Measurements from ENCODE around the gene CHRNB2. TPM values are rescaled to one million over a fixed set of nuclear protein-coding genes. Genes with fewer than 3 reads are reported as not detected.
A peak's percentile ranks its signal among the peaks of the same experiment; 100 is the strongest.

The CHRNB2 gene
- total RNA-seq, 2 experiments from 2014 or later: not detected

DNA sequence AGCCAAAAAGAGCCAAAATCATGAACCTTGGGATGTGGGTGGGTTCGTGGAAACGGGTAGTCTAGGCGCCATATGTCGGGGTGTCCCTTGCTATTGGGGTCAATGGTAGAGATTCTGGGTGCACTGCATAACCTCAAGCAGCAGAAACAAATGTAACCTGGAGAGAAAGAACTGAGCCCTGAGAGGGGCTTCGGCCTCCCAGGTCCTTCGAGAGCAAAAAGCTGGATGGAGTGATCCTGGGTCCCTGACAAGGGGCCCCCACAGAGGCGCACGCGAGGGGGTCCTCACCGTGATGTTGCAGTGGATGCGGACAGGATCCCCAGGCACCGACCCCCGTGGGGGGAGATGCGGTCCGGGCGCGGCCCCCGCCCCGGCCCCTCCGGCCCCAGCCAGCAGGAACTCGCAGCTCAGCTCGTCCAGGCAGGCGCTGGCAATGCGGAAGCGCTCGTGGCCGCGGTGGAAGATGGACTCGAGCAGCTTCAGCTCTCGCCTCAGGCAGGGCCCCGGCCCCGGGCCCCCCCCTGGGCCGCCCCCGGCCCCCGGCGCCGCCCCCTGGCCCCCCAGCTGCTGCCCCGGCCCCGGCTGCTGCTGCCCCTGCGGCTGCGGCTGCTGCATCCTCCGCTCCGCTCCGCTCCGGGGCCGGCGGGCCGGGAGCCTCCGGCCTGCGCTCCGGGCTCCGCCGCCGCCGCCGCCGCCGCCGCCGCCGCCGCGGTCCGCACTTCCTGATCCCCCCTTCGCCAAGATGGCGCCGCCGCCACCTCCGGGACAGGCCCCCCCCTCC is 9.4 kb upstream of the CHRNB2 start, which contains the start of gene UBE2Q1:
Gene UBE2Q1, minus strand, starts transcription at position 724 of the 781 bp plus-strand sequence. Its CDS starts 109 bp downstream, at position 615.
- peaks cover 27% of the 10 kb centered on the region for H3K4me1 Mint-ChIP-seq
- no peaks in the 10 kb centered on the region for H3K9me3 Mint-ChIP-seq (ENCODE audit: low read depth)
- H3K4me3 Mint-ChIP-seq: peak within 1 kb of the TSS; percentile 86
- H3K36me3 Mint-ChIP-seq: peaks cover 29% of the 10 kb centered on the region
- H3K27ac Mint-ChIP-seq: peak within 1 kb of the TSS; percentile 88
- H3K27me3 Mint-ChIP-seq: no peaks in the 10 kb centered on the region
- CTCF ChIA-PET: interaction anchor here (0.7 to 4.2 kb wide), 4 partner anchors 12 to 527 kb away, joined by 3 to 19 read pairs (median 4); no protein-coding TSS in a partner anchor
- ATAC-seq (peak; percentile 13), DNase-seq (peak; percentile 70)

DNA sequence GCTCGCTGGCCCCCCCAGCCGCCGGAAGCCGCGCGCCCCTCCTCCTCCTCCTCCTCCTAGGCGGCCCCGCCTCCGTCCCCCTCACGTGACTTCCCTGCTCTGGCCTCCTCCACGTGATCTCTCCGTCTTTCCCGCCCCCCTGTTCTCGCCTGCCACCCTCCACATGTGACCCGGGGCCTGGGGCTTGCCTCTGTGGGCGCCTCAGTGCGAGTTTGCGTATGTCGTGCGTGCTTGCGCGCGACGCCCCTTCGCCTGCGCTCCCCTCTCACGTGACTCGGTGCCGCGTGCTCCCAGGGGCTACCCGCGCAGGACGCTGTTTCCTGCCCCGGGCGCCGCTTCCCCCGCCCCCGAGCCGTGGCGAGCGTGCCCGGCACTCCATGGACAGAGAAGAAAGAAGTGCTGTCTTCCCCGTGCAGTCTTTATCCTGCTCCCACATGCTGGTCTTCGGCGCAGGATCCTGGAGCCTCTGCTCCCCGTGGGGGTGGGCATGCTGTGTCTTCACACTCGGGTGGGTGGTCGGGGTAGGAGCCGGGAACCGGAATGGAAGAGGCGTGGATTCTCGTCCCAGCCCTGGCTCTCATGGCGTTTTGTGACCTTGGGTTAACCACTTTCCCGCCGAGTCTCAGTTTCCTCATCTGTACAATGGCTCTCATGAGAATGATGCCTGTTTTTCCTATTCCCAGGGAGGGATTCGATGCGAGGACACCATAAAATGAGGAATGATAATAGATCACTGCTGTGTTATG is 8.7 kb upstream of the CHRNB2 start:
- DNase-seq: peak; percentile 100
- no peaks in the 10 kb centered on the region for H3K27me3 Mint-ChIP-seq
- CTCF ChIA-PET: interaction anchor here (0.6 to 4.2 kb wide), 50 partner anchors 9 to 614 kb away, joined by 3 to 21 read pairs (median 4); partner anchors contain the start of genes ADAR, CHRNB2, EFNA3 and FLAD1
- no peaks in the 10 kb centered on the region for H3K9me3 Mint-ChIP-seq (ENCODE audit: low read depth)
- H3K4me1 Mint-ChIP-seq: peaks cover 27% of the 10 kb centered on the region
- peaks cover 22% of the 10 kb centered on the region for H3K36me3 Mint-ChIP-seq
- peak; percentile 91 for ATAC-seq
- peak overlapping the region; percentile 88 for H3K27ac Mint-ChIP-seq
- peak overlapping the region; percentile 83 for H3K4me3 Mint-ChIP-seq

DNA sequence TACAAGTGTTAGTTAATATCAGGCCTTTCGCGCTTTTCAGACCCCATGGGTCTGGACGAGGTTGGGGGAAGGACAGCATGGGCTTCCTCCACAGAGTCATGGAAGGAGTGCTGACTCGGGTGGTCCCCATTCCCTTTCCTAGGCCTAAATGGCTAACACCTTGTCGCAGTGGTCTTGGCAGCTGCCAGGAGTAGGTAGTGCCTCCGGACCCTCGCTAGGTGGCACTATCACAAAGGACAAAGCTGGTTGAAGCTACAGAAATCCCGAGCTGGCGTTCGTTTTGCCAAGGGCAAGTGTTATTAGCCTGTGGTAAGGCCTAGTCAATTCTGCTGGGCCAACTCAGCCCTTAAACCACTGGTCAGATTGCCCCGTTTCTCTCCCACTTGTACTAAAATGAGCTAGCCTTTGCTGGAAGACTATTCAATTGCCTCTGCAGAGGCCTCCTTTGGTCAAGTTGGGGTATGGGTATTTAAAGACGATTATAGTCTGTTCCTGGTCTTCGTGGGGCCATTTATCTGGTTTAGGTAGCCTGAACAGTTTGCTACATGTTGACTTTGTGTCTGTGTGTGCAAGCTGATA is 8.0 kb upstream of the CHRNB2 start:
- H3K9me3 Mint-ChIP-seq (ENCODE audit: low read depth): no peaks in the 10 kb centered on the region
- no peaks in the 10 kb centered on the region for H3K27me3 Mint-ChIP-seq
- H3K27ac Mint-ChIP-seq: peak overlapping the region; percentile 88
- peaks cover 27% of the 10 kb centered on the region for H3K4me1 Mint-ChIP-seq
- H3K36me3 Mint-ChIP-seq: peaks cover 17% of the 10 kb centered on the region
- DNase-seq: peak; percentile 90
- peak; percentile 43 for ATAC-seq
- peak overlapping the region; percentile 83 for H3K4me3 Mint-ChIP-seq
- CTCF ChIA-PET: interaction anchor here (0.6 to 2.3 kb wide), 63 partner anchors 8 to 634 kb away, joined by 3 to 21 read pairs (median 4); partner anchors contain the start of genes ADAR, CHRNB2, EFNA3 and FLAD1

DNA sequence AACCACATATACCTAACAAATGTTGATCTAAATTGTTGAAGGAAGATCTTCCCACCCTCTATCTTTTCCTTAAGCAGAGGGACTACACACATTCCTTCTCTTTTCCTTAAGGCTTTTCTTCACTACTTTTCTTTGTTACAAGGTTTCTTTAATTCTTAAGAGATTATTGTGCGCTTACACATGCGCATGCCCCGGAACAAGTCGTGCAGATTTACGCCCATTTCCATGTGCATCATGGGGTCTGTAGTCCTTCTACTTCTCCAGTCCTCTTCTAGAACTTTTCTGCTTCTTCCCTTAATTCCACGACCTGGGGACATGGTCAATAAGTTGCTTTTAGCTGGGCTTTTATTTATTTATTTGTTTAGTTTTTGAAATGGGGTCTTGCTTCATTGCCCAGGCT is 1.7 kb upstream of the CHRNB2 start:
- no peak for ATAC-seq
- Mint-ChIP-seq H3K27ac (no peak overlapping the region), H3K27me3 (peaks cover 39% of the 10 kb centered on the region), H3K36me3 (no peaks in the 10 kb centered on the region), H3K9me3 (ENCODE audit: low read depth) (no peaks in the 10 kb centered on the region), H3K4me3 (no peak overlapping the region), H3K4me1 (peaks cover 5% of the 10 kb centered on the region)
- CTCF ChIA-PET: interaction anchor here (1.2 kb wide), 1 partner anchor 226 kb away, joined by 3 read pairs; no protein-coding TSS in a partner anchor
- DNase-seq: no peak

DNA sequence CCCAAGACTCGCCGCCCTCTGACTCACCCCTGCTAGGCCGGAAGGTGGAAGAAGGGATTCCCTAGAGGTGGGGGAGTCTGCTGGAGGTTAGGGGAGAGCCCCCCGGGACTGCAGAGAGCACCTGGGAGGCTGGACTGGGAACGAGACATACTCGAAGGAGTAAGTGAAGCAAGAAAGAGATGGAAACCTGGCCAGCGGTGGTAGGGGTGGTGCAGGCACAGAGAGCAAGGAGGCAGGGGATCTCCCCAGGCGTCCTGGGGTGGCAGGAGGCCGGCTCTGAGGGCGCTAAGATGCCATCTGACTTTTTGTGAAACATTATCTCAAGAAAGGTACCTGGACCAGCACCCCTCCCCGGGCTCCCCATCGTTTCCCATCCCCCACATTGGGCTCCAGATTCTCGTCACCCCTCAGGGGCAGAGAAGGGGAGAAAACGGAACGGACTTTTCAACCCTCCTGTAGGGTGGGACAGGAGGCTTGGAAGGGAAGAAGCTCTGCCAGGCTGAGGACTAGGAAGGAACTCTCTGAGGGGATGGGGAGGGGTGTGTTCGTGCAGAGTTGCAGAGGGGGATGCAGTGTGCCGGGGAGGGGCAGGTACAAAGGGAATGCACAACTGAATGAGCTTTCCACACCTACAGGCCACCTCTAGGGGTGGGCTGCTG is 708 bp downstream of the CHRNB2 start:
- CTCF ChIA-PET: interaction anchor here (0.7 to 3.0 kb wide), 3 partner anchors 9 to 88 kb away, joined by 3 to 13 read pairs (median 3); no protein-coding TSS in a partner anchor
- H3K4me1 Mint-ChIP-seq: peaks cover 7% of the 10 kb centered on the region
- no peak overlapping the region for H3K27ac Mint-ChIP-seq
- H3K4me3 Mint-ChIP-seq: no peak overlapping the region
- H3K27me3 Mint-ChIP-seq: peaks cover 39% of the 10 kb centered on the region
- no peaks in the 10 kb centered on the region for H3K9me3 Mint-ChIP-seq (ENCODE audit: low read depth)
- no peaks in the 10 kb centered on the region for H3K36me3 Mint-ChIP-seq
- peak; percentile 7 for ATAC-seq
- DNase-seq: no peak

DNA sequence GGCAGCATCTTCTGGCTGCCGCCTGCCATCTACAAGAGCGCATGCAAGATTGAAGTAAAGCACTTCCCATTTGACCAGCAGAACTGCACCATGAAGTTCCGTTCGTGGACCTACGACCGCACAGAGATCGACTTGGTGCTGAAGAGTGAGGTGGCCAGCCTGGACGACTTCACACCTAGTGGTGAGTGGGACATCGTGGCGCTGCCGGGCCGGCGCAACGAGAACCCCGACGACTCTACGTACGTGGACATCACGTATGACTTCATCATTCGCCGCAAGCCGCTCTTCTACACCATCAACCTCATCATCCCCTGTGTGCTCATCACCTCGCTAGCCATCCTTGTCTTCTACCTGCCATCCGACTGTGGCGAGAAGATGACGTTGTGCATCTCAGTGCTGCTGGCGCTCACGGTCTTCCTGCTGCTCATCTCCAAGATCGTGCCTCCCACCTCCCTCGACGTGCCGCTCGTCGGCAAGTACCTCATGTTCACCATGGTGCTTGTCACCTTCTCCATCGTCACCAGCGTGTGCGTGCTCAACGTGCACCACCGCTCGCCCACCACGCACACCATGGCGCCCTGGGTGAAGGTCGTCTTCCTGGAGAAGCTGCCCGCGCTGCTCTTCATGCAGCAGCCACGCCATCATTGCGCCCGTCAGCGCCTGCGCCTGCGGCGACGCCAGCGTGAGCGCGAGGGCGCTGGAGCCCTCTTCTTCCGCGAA is 3.8 kb downstream of the CHRNB2 start:
- Mint-ChIP-seq H3K36me3 (no peaks in the 10 kb centered on the region), H3K27ac (no peak overlapping the region), H3K27me3 (peaks cover 25% of the 10 kb centered on the region), H3K4me1 (peaks cover 8% of the 10 kb centered on the region), H3K4me3 (no peak overlapping the region), H3K9me3 (ENCODE audit: low read depth) (no peaks in the 10 kb centered on the region)
- CTCF ChIA-PET: no interaction called here
- DNase-seq (no peak), ATAC-seq (no peak)

DNA sequence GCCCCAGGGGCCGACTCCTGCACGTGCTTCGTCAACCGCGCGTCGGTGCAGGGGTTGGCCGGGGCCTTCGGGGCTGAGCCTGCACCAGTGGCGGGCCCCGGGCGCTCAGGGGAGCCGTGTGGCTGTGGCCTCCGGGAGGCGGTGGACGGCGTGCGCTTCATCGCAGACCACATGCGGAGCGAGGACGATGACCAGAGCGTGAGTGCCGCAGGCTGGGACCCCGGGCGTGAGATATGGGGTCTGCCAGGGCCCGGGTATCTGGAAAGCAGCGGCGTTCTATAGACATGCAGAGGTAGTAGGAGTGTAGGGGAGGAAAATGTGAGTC is 4.3 kb downstream of the CHRNB2 start:
- H3K9me3 Mint-ChIP-seq (ENCODE audit: low read depth): no peaks in the 10 kb centered on the region
- no peak for DNase-seq
- no peaks in the 10 kb centered on the region for H3K36me3 Mint-ChIP-seq
- H3K4me3 Mint-ChIP-seq: no peak overlapping the region
- H3K27me3 Mint-ChIP-seq: peaks cover 20% of the 10 kb centered on the region
- H3K4me1 Mint-ChIP-seq: peaks cover 8% of the 10 kb centered on the region
- CTCF ChIA-PET: no interaction called here
- no peak overlapping the region for H3K27ac Mint-ChIP-seq
- no peak for ATAC-seq

DNA sequence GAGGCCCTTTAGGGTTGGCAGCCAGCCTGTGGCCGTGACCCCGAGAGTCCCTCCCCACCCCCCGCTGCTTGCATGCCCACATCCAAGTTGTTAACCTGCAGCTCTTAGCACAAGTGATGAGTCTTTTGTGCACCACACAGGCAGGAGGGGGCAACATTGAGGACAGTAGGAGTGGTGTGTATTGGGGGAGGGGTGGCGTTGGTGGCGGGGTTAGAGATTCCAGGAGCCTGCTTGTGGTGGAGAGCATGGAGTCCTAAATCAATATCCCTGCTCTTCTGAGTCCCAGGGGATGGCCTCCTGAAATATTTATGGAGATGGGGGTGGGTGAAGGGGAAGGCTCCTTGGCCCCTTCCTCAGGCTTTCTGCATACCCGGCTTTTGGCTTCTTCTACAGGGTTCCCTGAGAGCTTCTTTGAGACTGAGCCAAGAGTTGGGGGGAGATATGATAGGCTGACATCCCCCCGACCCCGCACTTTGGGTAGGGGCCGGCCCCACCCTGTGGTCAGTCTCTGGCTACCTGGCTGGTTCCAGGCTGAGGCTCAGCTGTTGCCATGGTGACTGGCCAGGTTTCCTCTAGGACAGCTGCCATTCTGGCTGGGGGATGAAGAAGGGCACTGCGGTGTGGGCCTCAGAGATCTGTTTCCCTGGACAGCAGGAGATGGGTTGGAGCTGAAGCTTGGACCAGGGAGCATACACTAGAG is 5.0 kb downstream of the CHRNB2 start:
- Mint-ChIP-seq H3K36me3 (no peaks in the 10 kb centered on the region), H3K9me3 (ENCODE audit: low read depth) (no peaks in the 10 kb centered on the region), H3K4me1 (peaks cover 6% of the 10 kb centered on the region), H3K27ac (no peak overlapping the region), H3K27me3 (peaks cover 14% of the 10 kb centered on the region), H3K4me3 (no peak overlapping the region)
- no peak for DNase-seq
- no peak for ATAC-seq
- CTCF ChIA-PET: interaction anchor here (1.4 to 2.4 kb wide), 2 partner anchors 13 to 320 kb away, joined by 3 to 8 read pairs; no protein-coding TSS in a partner anchor

DNA sequence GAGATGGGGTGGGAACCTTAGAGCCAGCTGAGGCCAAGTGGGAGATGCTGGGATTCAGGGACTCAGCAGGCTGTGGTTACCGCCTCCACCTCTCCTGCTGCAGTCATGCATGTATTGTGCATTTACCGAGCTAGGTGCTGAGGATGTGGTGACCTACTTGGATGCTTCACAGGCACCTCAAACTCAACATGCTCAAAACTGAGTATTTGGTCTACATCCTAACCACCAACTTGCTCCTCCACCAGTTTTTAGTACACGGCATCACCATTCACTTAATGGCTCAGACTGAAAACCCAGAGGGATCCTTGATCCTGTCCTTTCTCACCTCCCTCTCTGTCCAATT is 5.6 kb downstream of the CHRNB2 start:
- no peaks in the 10 kb centered on the region for H3K9me3 Mint-ChIP-seq (ENCODE audit: low read depth)
- H3K27ac Mint-ChIP-seq: no peak overlapping the region
- CTCF ChIA-PET: interaction anchor here (1.4 to 2.4 kb wide), 2 partner anchors 13 to 319 kb away, joined by 3 to 8 read pairs; no protein-coding TSS in a partner anchor
- no peak overlapping the region for H3K4me3 Mint-ChIP-seq
- H3K36me3 Mint-ChIP-seq: peaks cover 2% of the 10 kb centered on the region
- ATAC-seq: no peak
- no peak for DNase-seq
- peaks cover 3% of the 10 kb centered on the region for H3K4me1 Mint-ChIP-seq
- H3K27me3 Mint-ChIP-seq: peaks cover 10% of the 10 kb centered on the region

DNA sequence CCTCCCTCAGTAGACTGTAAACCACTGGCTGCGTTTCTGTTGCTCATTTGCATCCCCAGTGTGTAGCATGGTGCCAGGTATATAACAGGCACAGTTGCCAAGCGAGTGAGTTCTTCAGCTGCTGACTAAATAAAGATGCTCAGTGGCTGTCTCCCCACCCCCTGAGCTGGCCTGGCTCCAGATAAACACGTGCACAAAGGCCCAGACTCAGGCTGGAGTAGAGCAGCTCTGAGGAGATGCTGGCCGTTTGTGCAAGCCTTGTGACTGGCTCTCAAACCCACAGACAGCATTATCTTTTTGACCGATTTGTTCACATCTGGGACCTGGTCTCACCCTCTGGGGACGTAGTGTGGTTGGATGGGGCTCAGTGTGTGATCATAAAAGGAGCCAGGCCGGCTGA is 7.1 kb downstream of the CHRNB2 start:
- H3K36me3 Mint-ChIP-seq: peaks cover 17% of the 10 kb centered on the region

DNA sequence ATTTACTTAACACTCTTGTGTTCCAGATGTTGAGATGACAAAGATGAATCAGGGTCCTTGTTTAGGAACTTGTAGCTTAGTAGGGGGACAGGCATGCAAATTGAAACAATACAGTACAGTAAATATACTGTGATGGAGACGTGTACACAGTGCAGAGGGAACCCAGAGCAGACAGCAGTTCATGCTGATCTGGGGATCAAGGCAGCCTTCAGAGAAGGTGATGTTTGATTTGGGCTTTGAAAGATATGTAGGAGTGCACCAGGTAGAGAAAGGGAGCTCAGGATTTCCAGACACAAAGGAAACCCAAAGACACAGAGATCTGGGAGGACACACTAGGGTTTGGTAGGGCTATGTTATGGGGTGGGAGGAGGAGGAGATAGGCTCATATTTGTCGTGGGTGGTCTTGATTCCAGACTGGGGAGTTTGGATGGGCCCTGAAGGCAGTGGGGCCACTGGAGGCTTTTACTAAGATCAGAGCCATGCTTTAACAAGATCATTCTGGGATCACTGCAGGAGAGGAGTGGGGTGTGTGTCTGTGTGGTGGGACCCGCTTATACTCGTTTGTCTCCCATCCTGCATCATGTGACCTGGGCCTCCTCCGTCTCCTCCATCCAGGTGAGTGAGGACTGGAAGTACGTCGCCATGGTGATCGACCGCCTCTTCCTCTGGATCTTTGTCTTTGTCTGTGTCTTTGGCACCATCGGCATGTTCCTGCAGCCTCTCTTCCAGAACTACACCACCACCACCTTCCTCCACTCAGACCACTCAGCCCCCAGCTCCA is 7.8 kb downstream of the CHRNB2 start:
- ATAC-seq: no peak
- Mint-ChIP-seq H3K27me3 (no peaks in the 10 kb centered on the region), H3K27ac (no peak overlapping the region), H3K4me1 (peaks cover 3% of the 10 kb centered on the region), H3K4me3 (no peak overlapping the region), H3K9me3 (ENCODE audit: low read depth) (no peaks in the 10 kb centered on the region), H3K36me3 (peaks cover 21% of the 10 kb centered on the region)
- CTCF ChIA-PET: interaction anchor here (0.8 kb wide), 1 partner anchor 15 kb away, joined by 5 read pairs; no protein-coding TSS in a partner anchor
- DNase-seq: no peak

More for the DNA sequence above, 7.1 kb downstream of the CHRNB2 start:
- no peak overlapping the region for H3K27ac Mint-ChIP-seq
- no peak for ATAC-seq
- CTCF ChIA-PET: interaction anchor here (2.4 kb wide), 1 partner anchor 15 kb away, joined by 8 read pairs; no protein-coding TSS in a partner anchor
- H3K27me3 Mint-ChIP-seq: peaks cover 1% of the 10 kb centered on the region
- no peaks in the 10 kb centered on the region for H3K9me3 Mint-ChIP-seq (ENCODE audit: low read depth)
- H3K4me1 Mint-ChIP-seq: peaks cover 3% of the 10 kb centered on the region
- DNase-seq: no peak
- no peak overlapping the region for H3K4me3 Mint-ChIP-seq
